Neural cell (in vitro differentiated cells): ENCODE measurements around the gene SUSD5.

Source experiments
- CTCF ChIP-seq: fragments of 450-650 bp; IDR thresholded peaks from 2 replicates; pipeline ENCODE4 v1.5.1; 2014; ENCODE audit warnings: antibody characterized with exemption, mild to moderate bottlenecking, moderate library complexity; ENCODE audit not compliant: poor library complexity, severe bottlenecking
- EP300 ChIP-seq: fragments of 450-650 bp; conservative IDR thresholded peaks from 2 replicates; pipeline ENCODE4 v1.6.1; 2014; ENCODE audit warnings: antibody characterized with exemption, mild to moderate bottlenecking, moderate library complexity; ENCODE audit not compliant: poor library complexity, severe bottlenecking
- EZH2 ChIP-seq: fragments of 200-600, 300-800 bp; shearing (Covaris generic), sonication (generic); IDR thresholded peaks from 2 replicates; pipeline ENCODE4 v1.6.1; 2014; ENCODE audit warnings: antibody characterized with exemption, low read length, borderline replicate concordance, mild to moderate bottlenecking; ENCODE audit not compliant: insufficient read depth, poor library complexity, severe bottlenecking
- POLR2AphosphoS5 ChIP-seq: IDR thresholded peaks from 2 replicates; pipeline ENCODE4 v1.6.1; 2012
- RAD21 ChIP-seq: fragments of 450-650 bp; conservative IDR thresholded peaks from 2 replicates; pipeline ENCODE4 v1.6.1; 2014; ENCODE audit warnings: antibody characterized with exemption, mild to moderate bottlenecking, moderate library complexity
- SMC3 ChIP-seq: fragments of 450-650 bp; conservative IDR thresholded peaks from 2 replicates; pipeline ENCODE4 v1.6.1; 2014; ENCODE audit warnings: antibody characterized with exemption, mild to moderate bottlenecking, moderate library complexity; ENCODE audit not compliant: poor library complexity
- TAF1 ChIP-seq: IDR thresholded peaks from 2 replicates; pipeline ENCODE4 v1.6.1; 2012; ENCODE audit warnings: low read depth

- TF ChIP-seq CTCF (no peak), SMC3 (no peak), EP300 (no peak), RAD21 (no peak), POLR2AphosphoS5 (no peak), TAF1 (no peak), EZH2 (no peak)
Measured at GRCh38 chr3:33256249-33256648, 37.6 kb upstream of the SUSD5 start.
